H1 (cell line): ENCODE measurements around the gene TCF25. TPM values are rescaled to one million over a fixed set of nuclear protein-coding genes. Genes with fewer than 3 reads are reported as not detected.

Experiments
- EP300 ChIP-seq, 2 experiments: IDR thresholded peaks; 1 replicate in 1 of 2; 2 replicates in 1 of 2; pipeline ENCODE4 v1.6.1; 2011 to 2012; ENCODE audit warnings: low read depth in 2 of 2, low read length in 2 of 2, mild to moderate bottlenecking in 2 of 2, borderline replicate concordance in 1 of 2, inconsistent platforms in 1 of 2, moderate library complexity in 1 of 2
- JUND ChIP-seq: IDR thresholded peaks from 2 replicates; pipeline ENCODE4 v1.6.1; 2011; ENCODE audit warnings: mild to moderate bottlenecking, improper control_type of control experiment, low read length
- RFX5 ChIP-seq: IDR thresholded peaks from 2 replicates; pipeline ENCODE4 v1.6.1; 2011; ENCODE audit warnings: low read depth, low read length, improper control_type of control experiment, borderline replicate concordance
- SIX5 ChIP-seq: IDR thresholded peaks from 2 replicates; pipeline ENCODE4 v1.6.1; 2011; ENCODE audit warnings: mild to moderate bottlenecking, low read depth, low read length
- TCF12 ChIP-seq: IDR thresholded peaks from 2 replicates; pipeline ENCODE4 v1.6.1; 2011; ENCODE audit warnings: low read depth, mild to moderate bottlenecking, low read length
- polyA plus RNA-seq, 7 experiments: library from polyadenylated mRNA; depleted of rRNA in 3 of 7; stranded (reverse) in 5 of 7; unstranded in 2 of 7; fragments of >200 nt in 5 of 7; fragments of 200-250 nt in 2 of 7; gene quantifications; 1 replicate in 5 of 7; 2 replicates in 1 of 7; 4 replicates in 1 of 7; pipeline versions ENCODE4 v1.2.1 to v1.2.3, GENCODE V29; 2011 to 2013; ENCODE audit warnings: missing spikeins in 2 of 7, mixed read lengths in 2 of 7
- total RNA-seq: library from RNA; stranded (reverse); fragmentation: NEBNext Ultra II Directional; extraction: Animal tissue kit (Norgen Biotek cat#: 25700); gene quantifications from 2 replicates; pipeline ENCODE4 v1.2.1, GENCODE V29; 2021
- TF ChIP-seq, protein P1 (sequence below): fragments of 300-600 bp; sonication (generic); IDR thresholded peaks from 2 replicates; pipeline ENCODE4 v1.7.1; 2012; ENCODE audit warnings: low read length, moderate library complexity, mild to moderate bottlenecking, inconsistent platforms; ENCODE audit not compliant: insufficient replicate concordance
- TF ChIP-seq, protein P2 (sequence below): IDR thresholded peaks from 2 replicates; pipeline ENCODE4 v1.6.1; 2012; ENCODE audit warnings: inconsistent platforms
- TF ChIP-seq, protein P3 (sequence below): IDR thresholded peaks from 2 replicates; pipeline ENCODE4 v1.6.1; 2011; ENCODE audit warnings: low read depth, mild to moderate bottlenecking, low read length; ENCODE audit not compliant: insufficient read depth

The TCF25 gene
- total and polyA plus RNA-seq, 2 of the 8 experiments (the other 6 are each of a cell fraction or from before 2014, with no cell fraction given) = 78.1 to 102 TPM

GRCh38 chr16:89847051-89847939, 26.1 kb upstream of the TCF25 start (continued):
- TF ChIP-seq, protein P1, sequence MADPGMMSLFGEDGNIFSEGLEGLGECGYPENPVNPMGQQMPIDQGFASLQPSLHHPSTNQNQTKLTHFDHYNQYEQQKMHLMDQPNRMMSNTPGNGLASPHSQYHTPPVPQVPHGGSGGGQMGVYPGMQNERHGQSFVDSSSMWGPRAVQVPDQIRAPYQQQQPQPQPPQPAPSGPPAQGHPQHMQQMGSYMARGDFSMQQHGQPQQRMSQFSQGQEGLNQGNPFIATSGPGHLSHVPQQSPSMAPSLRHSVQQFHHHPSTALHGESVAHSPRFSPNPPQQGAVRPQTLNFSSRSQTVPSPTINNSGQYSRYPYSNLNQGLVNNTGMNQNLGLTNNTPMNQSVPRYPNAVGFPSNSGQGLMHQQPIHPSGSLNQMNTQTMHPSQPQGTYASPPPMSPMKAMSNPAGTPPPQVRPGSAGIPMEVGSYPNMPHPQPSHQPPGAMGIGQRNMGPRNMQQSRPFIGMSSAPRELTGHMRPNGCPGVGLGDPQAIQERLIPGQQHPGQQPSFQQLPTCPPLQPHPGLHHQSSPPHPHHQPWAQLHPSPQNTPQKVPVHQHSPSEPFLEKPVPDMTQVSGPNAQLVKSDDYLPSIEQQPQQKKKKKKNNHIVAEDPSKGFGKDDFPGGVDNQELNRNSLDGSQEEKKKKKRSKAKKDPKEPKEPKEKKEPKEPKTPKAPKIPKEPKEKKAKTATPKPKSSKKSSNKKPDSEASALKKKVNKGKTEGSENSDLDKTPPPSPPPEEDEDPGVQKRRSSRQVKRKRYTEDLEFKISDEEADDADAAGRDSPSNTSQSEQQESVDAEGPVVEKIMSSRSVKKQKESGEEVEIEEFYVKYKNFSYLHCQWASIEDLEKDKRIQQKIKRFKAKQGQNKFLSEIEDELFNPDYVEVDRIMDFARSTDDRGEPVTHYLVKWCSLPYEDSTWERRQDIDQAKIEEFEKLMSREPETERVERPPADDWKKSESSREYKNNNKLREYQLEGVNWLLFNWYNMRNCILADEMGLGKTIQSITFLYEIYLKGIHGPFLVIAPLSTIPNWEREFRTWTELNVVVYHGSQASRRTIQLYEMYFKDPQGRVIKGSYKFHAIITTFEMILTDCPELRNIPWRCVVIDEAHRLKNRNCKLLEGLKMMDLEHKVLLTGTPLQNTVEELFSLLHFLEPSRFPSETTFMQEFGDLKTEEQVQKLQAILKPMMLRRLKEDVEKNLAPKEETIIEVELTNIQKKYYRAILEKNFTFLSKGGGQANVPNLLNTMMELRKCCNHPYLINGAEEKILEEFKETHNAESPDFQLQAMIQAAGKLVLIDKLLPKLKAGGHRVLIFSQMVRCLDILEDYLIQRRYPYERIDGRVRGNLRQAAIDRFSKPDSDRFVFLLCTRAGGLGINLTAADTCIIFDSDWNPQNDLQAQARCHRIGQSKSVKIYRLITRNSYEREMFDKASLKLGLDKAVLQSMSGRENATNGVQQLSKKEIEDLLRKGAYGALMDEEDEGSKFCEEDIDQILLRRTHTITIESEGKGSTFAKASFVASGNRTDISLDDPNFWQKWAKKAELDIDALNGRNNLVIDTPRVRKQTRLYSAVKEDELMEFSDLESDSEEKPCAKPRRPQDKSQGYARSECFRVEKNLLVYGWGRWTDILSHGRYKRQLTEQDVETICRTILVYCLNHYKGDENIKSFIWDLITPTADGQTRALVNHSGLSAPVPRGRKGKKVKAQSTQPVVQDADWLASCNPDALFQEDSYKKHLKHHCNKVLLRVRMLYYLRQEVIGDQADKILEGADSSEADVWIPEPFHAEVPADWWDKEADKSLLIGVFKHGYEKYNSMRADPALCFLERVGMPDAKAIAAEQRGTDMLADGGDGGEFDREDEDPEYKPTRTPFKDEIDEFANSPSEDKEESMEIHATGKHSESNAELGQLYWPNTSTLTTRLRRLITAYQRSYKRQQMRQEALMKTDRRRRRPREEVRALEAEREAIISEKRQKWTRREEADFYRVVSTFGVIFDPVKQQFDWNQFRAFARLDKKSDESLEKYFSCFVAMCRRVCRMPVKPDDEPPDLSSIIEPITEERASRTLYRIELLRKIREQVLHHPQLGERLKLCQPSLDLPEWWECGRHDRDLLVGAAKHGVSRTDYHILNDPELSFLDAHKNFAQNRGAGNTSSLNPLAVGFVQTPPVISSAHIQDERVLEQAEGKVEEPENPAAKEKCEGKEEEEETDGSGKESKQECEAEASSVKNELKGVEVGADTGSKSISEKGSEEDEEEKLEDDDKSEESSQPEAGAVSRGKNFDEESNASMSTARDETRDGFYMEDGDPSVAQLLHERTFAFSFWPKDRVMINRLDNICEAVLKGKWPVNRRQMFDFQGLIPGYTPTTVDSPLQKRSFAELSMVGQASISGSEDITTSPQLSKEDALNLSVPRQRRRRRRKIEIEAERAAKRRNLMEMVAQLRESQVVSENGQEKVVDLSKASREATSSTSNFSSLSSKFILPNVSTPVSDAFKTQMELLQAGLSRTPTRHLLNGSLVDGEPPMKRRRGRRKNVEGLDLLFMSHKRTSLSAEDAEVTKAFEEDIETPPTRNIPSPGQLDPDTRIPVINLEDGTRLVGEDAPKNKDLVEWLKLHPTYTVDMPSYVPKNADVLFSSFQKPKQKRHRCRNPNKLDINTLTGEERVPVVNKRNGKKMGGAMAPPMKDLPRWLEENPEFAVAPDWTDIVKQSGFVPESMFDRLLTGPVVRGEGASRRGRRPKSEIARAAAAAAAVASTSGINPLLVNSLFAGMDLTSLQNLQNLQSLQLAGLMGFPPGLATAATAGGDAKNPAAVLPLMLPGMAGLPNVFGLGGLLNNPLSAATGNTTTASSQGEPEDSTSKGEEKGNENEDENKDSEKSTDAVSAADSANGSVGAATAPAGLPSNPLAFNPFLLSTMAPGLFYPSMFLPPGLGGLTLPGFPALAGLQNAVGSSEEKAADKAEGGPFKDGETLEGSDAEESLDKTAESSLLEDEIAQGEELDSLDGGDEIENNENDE = no peak
- TF ChIP-seq TCF12 = no peak
- TF ChIP-seq RFX5 = no peak
- TF ChIP-seq SIX5 = no peak
- TF ChIP-seq, protein P2, sequence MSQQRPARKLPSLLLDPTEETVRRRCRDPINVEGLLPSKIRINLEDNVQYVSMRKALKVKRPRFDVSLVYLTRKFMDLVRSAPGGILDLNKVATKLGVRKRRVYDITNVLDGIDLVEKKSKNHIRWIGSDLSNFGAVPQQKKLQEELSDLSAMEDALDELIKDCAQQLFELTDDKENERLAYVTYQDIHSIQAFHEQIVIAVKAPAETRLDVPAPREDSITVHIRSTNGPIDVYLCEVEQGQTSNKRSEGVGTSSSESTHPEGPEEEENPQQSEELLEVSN = no peak
- no peak for TF ChIP-seq EP300 (IDR thresholded peaks at IDR 0.05; ENCODE audit: borderline replicate concordance in 1 of 2, low read depth in 2 of 2, low read length in 2 of 2)
- no peak for TF ChIP-seq JUND
- TF ChIP-seq, protein P3, sequence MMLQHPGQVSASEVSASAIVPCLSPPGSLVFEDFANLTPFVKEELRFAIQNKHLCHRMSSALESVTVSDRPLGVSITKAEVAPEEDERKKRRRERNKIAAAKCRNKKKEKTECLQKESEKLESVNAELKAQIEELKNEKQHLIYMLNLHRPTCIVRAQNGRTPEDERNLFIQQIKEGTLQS = no peak
